ENCODE measurements around the gene EN1.

GRCh38 chr2:118880501-118880900 lies 33.1 kb upstream of the EN1 start:
- no peak for TF ChIP-seq CTCF (IDR thresholded peaks at IDR 0.05; ENCODE audit: extremely low read depth in 1 of 2, insufficient read depth in 1 of 2, low read depth in 1 of 2, low read length in 2 of 2)
- no peak for TF ChIP-seq POLR2A (IDR thresholded peaks at IDR 0.05; ENCODE audit: low read depth, low read length)
- no peak for TF ChIP-seq POLR2AphosphoS5 (IDR thresholded peaks at IDR 0.05; ENCODE audit: insufficient read depth, low read depth, low read length)
- TF ChIP-seq EZH2 (IDR thresholded peaks at IDR 0.05; ENCODE audit: borderline replicate concordance, low read depth, low read length, severe bottlenecking), result no peak
- TF ChIP-seq MYC (IDR thresholded peaks at IDR 0.05; ENCODE audit: low read depth, low read length), result no peak
- no peak for TF ChIP-seq JUN (IDR thresholded peaks at IDR 0.05; ENCODE audit: borderline replicate concordance, insufficient read depth, insufficient read length, low read depth)
- TF ChIP-seq, protein P1, sequence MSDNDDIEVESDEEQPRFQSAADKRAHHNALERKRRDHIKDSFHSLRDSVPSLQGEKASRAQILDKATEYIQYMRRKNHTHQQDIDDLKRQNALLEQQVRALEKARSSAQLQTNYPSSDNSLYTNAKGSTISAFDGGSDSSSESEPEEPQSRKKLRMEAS (IDR thresholded peaks at IDR 0.05; ENCODE audit: insufficient read depth, insufficient read length), result no peak
- TF ChIP-seq FOS (IDR thresholded peaks at IDR 0.05; ENCODE audit: borderline replicate concordance, insufficient read depth, low read length), result no peak
- TF ChIP-seq GATA2 (IDR thresholded peaks at IDR 0.05; ENCODE audit: insufficient read depth, insufficient read length, low read depth, low read length), result no peak

All from endothelial cell of umbilical vein (primary cell).